Astrocyte of the cerebellum (primary cell): ENCODE results near the gene DRICH1.
"Not testable (repeated sequence)": the region's sequence is repeated elsewhere in the genome, so short reads cannot be mapped to it uniquely, and the experiment has no call there.

ENCODE experiments used
- DNase-seq: peaks from one replicate; pipeline ENCODE4 v3.0.0-alpha.2; 2011; ENCODE audit warnings: low read depth
- H3K4me3 ChIP-seq: 2 replicates; pipeline ENCODE4 v1.5.1; 2011; ENCODE audit warnings: mild to moderate bottlenecking, low read depth, low read length, moderate library complexity
- CTCF ChIP-seq: IDR thresholded peaks from 2 replicates; pipeline ENCODE4 v1.5.1; 2012; ENCODE audit warnings: low read length, low read depth, moderate library complexity, mild to moderate bottlenecking; ENCODE audit errors: missing control alignments
- in situ Hi-C: cut with HindIII; loops from 2 replicates; pipeline ENCODE4 v1.10.0; 2017; ENCODE audit warnings: low sequenced_read_pairs

The DRICH1 gene

DNA sequence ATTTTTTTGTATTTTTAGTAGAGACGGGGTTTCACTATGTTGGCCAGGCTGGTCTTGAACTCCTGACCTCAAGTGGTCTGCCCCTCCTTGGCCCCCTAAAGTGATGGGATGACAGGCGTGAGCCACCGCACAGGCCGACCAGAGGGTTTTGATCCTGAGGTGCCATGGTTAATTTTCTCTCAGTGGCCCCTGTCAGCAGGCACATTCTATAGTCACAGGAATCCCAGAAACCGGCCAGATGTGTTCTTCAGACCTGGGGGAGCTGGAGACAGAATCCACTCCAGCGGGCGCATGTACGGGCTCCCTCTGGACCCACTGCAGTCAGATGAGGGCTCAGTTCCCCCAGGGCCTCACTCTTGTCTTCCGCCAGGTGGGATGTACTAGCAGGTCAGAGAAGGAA lies 69.0 kb downstream of the DRICH1 start:
- no peak for DNase-seq
- TF ChIP-seq CTCF = no peak
- in situ Hi-C loops = no loop called here
- H3K4me3 ChIP-seq = no peak overlapping the region

GRCh38 chr22:23562186-23562585 lies 69.9 kb downstream of the DRICH1 start:
- no peak overlapping the region for H3K4me3 ChIP-seq
- in situ Hi-C loops = no loop called here
- no peak for DNase-seq
- TF ChIP-seq CTCF = no peak

- in situ Hi-C loops, DNase-seq, H3K4me3 ChIP-seq: not testable (repeated sequence)
These were observed 71.1 kb downstream of the DRICH1 start for GRCh38 chr22:23561025-23561510.

GRCh38 chr22:23560215-23560614 lies 71.9 kb downstream of the DRICH1 start:
- H3K4me3 ChIP-seq, in situ Hi-C loops, DNase-seq: not testable (repeated sequence)
